H1 (cell line): ENCODE measurements around the gene NDUFAB1. TPM values are rescaled to one million over a fixed set of nuclear protein-coding genes. Genes with fewer than 3 reads are reported as not detected.

Experiments
- CTCF ChIA-PET: fragments of 300-600 bp; sonication (Branson Sonifier 250); formaldehyde crosslinking; loops from one replicate; lab custom pipeline; 2021; ENCODE audit not compliant: partially characterized antibody; lab: Charles Lee
- POLR2A ChIA-PET: fragments of 300-600 bp; sonication (Branson Sonifier 250); formaldehyde crosslinking; loops from one replicate; lab custom pipeline; 2021; ENCODE audit warnings: inconsistent platforms; ENCODE audit not compliant: partially characterized antibody; lab: Charles Lee
- DNase-seq, 2 experiments: peaks; one replicate each; pipeline versions ENCODE4 v3.0.0 to v3.0.0-alpha.2; 2010 to 2022; ENCODE audit warnings: low spot score in 2 of 2, low read depth in 1 of 2, mixed read lengths in 1 of 2
- FAIRE-seq: peaks from 2 replicates; lab custom pipeline; 2011; peaks lifted over from hg19 to GRCh38; lab: Jason Lieb, UNC
- H2AFZ ChIP-seq: 2 replicates; pipeline ENCODE4 v1.8.1; 2012; ENCODE audit warnings: low read length, inconsistent platforms
- H2AK5ac ChIP-seq: 2 replicates; pipeline ENCODE4 v1.6.1; 2013; ENCODE audit warnings: low read depth, low read length
- H2BK120ac ChIP-seq: replicated peaks from 2 replicates; pipeline ENCODE3; 2013; ENCODE audit warnings: low read depth, low read length, inconsistent platforms
- H2BK12ac ChIP-seq: 2 replicates; pipeline ENCODE4 v1.6.1; 2013; ENCODE audit warnings: low read depth, low read length
- H2BK15ac ChIP-seq: 2 replicates; pipeline ENCODE4 v1.6.1; 2013; ENCODE audit warnings: low read length
- H2BK20ac ChIP-seq: 2 replicates; pipeline ENCODE4 v1.6.1; 2013; ENCODE audit warnings: low read length
- H2BK5ac ChIP-seq: 2 replicates; pipeline ENCODE4 v1.6.1; 2013; ENCODE audit warnings: low read depth, low read length
- H3K14ac ChIP-seq: 2 replicates; pipeline ENCODE4 v1.6.1; 2013; ENCODE audit warnings: inconsistent platforms; ENCODE audit not compliant: insufficient read length
- H3K18ac ChIP-seq: 2 replicates; pipeline ENCODE4 v1.6.1; 2013; ENCODE audit warnings: low read length; ENCODE audit errors: extremely low read depth
- H3K23ac ChIP-seq: 2 replicates; pipeline ENCODE4 v1.6.1; 2013; ENCODE audit warnings: inconsistent platforms; ENCODE audit not compliant: insufficient read length
- H3K23me2 ChIP-seq: 2 replicates; pipeline ENCODE4 v1.6.1; 2013; ENCODE audit warnings: low read depth, low read length
- H3K27ac ChIP-seq: 2 replicates; pipeline ENCODE4 v1.6.1; 2011; ENCODE audit warnings: low read depth, low read length, inconsistent platforms
- H3K27me3 ChIP-seq, 4 experiments: replicated peaks in 1 of 4; 1 replicate in 1 of 4; 2 replicates in 3 of 4; pipeline versions ENCODE4 v1.6.1 to v1.8.1; 2011 to 2013; ENCODE audit warnings: low read length in 3 of 4, mild to moderate bottlenecking in 3 of 4, inconsistent platforms in 2 of 4, mixed read lengths in 2 of 4, moderate library complexity in 1 of 4; ENCODE audit not compliant: control insufficient read depth in 3 of 4, insufficient read depth in 3 of 4; ENCODE audit errors: extremely low read depth in 1 of 4
- H3K36me3 ChIP-seq, 4 experiments: 2 replicates each; pipeline versions ENCODE4 v1.6.1 to v1.8.1; 2011 to 2013; ENCODE audit warnings: mild to moderate bottlenecking in 4 of 4, low read length in 3 of 4, moderate library complexity in 2 of 4, control low read depth in 1 of 4, inconsistent platforms in 1 of 4; ENCODE audit not compliant: insufficient read depth in 4 of 4, control insufficient read depth in 2 of 4
- H3K4ac ChIP-seq: replicated peaks from 2 replicates; pipeline ENCODE3; 2013; ENCODE audit warnings: low read length, low read depth, mixed read lengths, inconsistent platforms; ENCODE audit not compliant: insufficient read length
- H3K4me1 ChIP-seq, 4 experiments: replicated peaks in 1 of 4; 1 replicate in 1 of 4; 2 replicates in 3 of 4; pipeline versions ENCODE4 v1.6.1 to v1.8.1; 2011 to 2013; ENCODE audit warnings: low read length in 3 of 4, inconsistent platforms in 2 of 4, mixed read lengths in 1 of 4; ENCODE audit not compliant: insufficient read depth in 4 of 4, control insufficient read depth in 3 of 4
- H3K4me2 ChIP-seq, 2 experiments: 2 replicates each; pipeline versions ENCODE4 v1.6.1 to v1.8.1; 2011 to 2013; ENCODE audit warnings: low read depth in 2 of 2, low read length in 2 of 2, control low read depth in 1 of 2, inconsistent platforms in 1 of 2, mild to moderate bottlenecking in 1 of 2; ENCODE audit not compliant: insufficient read depth in 1 of 2
- H3K4me3 ChIP-seq, 4 experiments: fragments of 200-600, 300-600 bp in 1 of 4; sonication (generic), shearing (Covaris generic), sonication (Bioruptor Twin) in 1 of 4; 2 replicates each; pipeline versions ENCODE4 v1.5.1 to v1.8.1; 2011 to 2016; ENCODE audit warnings: low read length in 4 of 4, low read depth in 3 of 4, control low read depth in 2 of 4, inconsistent platforms in 2 of 4, mild to moderate bottlenecking in 2 of 4, mixed read lengths in 1 of 4, moderate library complexity in 1 of 4; ENCODE audit not compliant: insufficient read depth in 2 of 4; ENCODE audit errors: extremely low read depth in 1 of 4
- H3K56ac ChIP-seq: replicated peaks from 2 replicates; pipeline ENCODE3; 2013; ENCODE audit warnings: low read depth, mild to moderate bottlenecking, mixed read lengths, low read length, inconsistent platforms; ENCODE audit not compliant: insufficient read length
- H3K79me1 ChIP-seq: 2 replicates; pipeline ENCODE4 v1.6.1; 2013; ENCODE audit warnings: low read depth, low read length, control low read depth
- H3K79me2 ChIP-seq, 2 experiments: 2 replicates each; pipeline versions ENCODE4 v1.6.1 to v1.8.1; 2012 to 2013; ENCODE audit warnings: low read length in 2 of 2, mild to moderate bottlenecking in 2 of 2, inconsistent platforms in 1 of 2; ENCODE audit not compliant: insufficient read depth in 2 of 2, control insufficient read depth in 1 of 2
- H3K9ac ChIP-seq, 4 experiments: replicated peaks in 1 of 4; 1 replicate in 1 of 4; 2 replicates in 3 of 4; pipeline versions ENCODE4 v1.6.1 to v1.8.1; 2011 to 2013; ENCODE audit warnings: low read depth in 3 of 4, low read length in 3 of 4, control low read depth in 2 of 4, mild to moderate bottlenecking in 2 of 4, moderate library complexity in 2 of 4, inconsistent platforms in 1 of 4; ENCODE audit errors: extremely low read depth in 1 of 4
- H3K9me3 ChIP-seq, 2 experiments: 2 replicates each; pipeline versions ENCODE4 v1.6.1 to v1.8.1; 2012 to 2013; ENCODE audit warnings: mild to moderate bottlenecking in 2 of 2, moderate library complexity in 2 of 2, control low read depth in 1 of 2, inconsistent platforms in 1 of 2, low read depth in 1 of 2, low read length in 1 of 2, mixed read lengths in 1 of 2; ENCODE audit not compliant: insufficient read depth in 2 of 2
- H4K20me1 ChIP-seq, 2 experiments: replicated peaks in 1 of 2; 2 replicates each; pipeline versions ENCODE3 to v1.8.1; 2011 to 2013; ENCODE audit warnings: inconsistent platforms in 2 of 2, low read length in 2 of 2, mild to moderate bottlenecking in 1 of 2; ENCODE audit not compliant: insufficient read depth in 2 of 2, control insufficient read depth in 1 of 2
- H4K5ac ChIP-seq: 2 replicates; pipeline ENCODE4 v1.6.1; 2013; ENCODE audit warnings: low read length, low read depth, mixed read lengths, inconsistent platforms; ENCODE audit not compliant: insufficient read length
- H4K8ac ChIP-seq: 2 replicates; pipeline ENCODE4 v1.8.0; 2013; ENCODE audit warnings: mild to moderate bottlenecking, moderate library complexity, low read length, inconsistent platforms; ENCODE audit not compliant: insufficient read depth; ENCODE audit errors: extremely low read depth
- H4K91ac ChIP-seq: replicated peaks from 2 replicates; pipeline ENCODE3; 2013; ENCODE audit warnings: low read length, mixed read lengths, inconsistent platforms; ENCODE audit not compliant: insufficient read length
- ATF3 ChIP-seq: IDR thresholded peaks from 2 replicates; pipeline ENCODE4 v1.6.1; 2011; ENCODE audit warnings: low read depth, mild to moderate bottlenecking, low read length; ENCODE audit not compliant: insufficient read depth
- CHD2 ChIP-seq: IDR thresholded peaks from 2 replicates; pipeline ENCODE4 v1.6.1; 2012; ENCODE audit warnings: low read length, improper control_type of control experiment
- EGR1 ChIP-seq: IDR thresholded peaks from 2 replicates; pipeline ENCODE4 v1.6.1; 2011; ENCODE audit warnings: low read depth, low read length, borderline replicate concordance
- KDM5A ChIP-seq: fragments of 200-600 bp; IDR thresholded peaks from 2 replicates; pipeline ENCODE4 v1.7.1; 2012; ENCODE audit warnings: mild to moderate bottlenecking, low read length, inconsistent platforms, mixed read lengths
- MAX ChIP-seq: IDR thresholded peaks from 2 replicates; pipeline ENCODE4 v1.6.1; 2012; ENCODE audit warnings: inconsistent platforms
- SIN3A ChIP-seq, 2 experiments: IDR thresholded peaks in 1 of 2; conservative IDR thresholded peaks in 1 of 2; 2 replicates each; pipeline ENCODE4 v1.6.1; 2011 to 2012; ENCODE audit warnings: low read length in 2 of 2, improper control_type of control experiment in 1 of 2, low read depth in 1 of 2, mild to moderate bottlenecking in 1 of 2
- SIX5 ChIP-seq: IDR thresholded peaks from 2 replicates; pipeline ENCODE4 v1.6.1; 2011; ENCODE audit warnings: mild to moderate bottlenecking, low read depth, low read length
- SP1 ChIP-seq: IDR thresholded peaks from 2 replicates; pipeline ENCODE4 v1.6.1; 2011; ENCODE audit warnings: low read depth, low read length
- SUZ12 ChIP-seq: fragments of 200-600 bp; sonication (generic); IDR thresholded peaks from 2 replicates; pipeline ENCODE4 v1.6.1; 2012; ENCODE audit warnings: mild to moderate bottlenecking, inconsistent platforms, low read length, moderate library complexity, mixed read lengths
- polyA plus RNA-seq, 7 experiments: library from polyadenylated mRNA; depleted of rRNA in 3 of 7; stranded (reverse) in 5 of 7; unstranded in 2 of 7; fragments of >200 nt in 5 of 7; fragments of 200-250 nt in 2 of 7; gene quantifications; 1 replicate in 5 of 7; 2 replicates in 1 of 7; 4 replicates in 1 of 7; pipeline versions ENCODE4 v1.2.1 to v1.2.3, GENCODE V29; 2011 to 2013; ENCODE audit warnings: missing spikeins in 2 of 7, mixed read lengths in 2 of 7
- total RNA-seq: library from RNA; stranded (reverse); fragmentation: NEBNext Ultra II Directional; extraction: Animal tissue kit (Norgen Biotek cat#: 25700); gene quantifications from 2 replicates; pipeline ENCODE4 v1.2.1, GENCODE V29; 2021

The NDUFAB1 gene
- total and polyA plus RNA-seq, 2 of the 8 experiments (the other 6 are each of a cell fraction or from before 2014, with no cell fraction given), result 135 to 294 TPM

GRCh38 chr16:23580391-23580790 lies 15.7 kb downstream of the NDUFAB1 start:
- peaks cover 15 to 40% (median 26%) of the 10 kb centered on the region in 4 experiments; a peak in 7 of 8 replicates for H3K36me3 ChIP-seq
- no peak overlapping the region for H2BK12ac ChIP-seq
- H3K79me2 ChIP-seq, result no peaks in the 10 kb centered on the region
- no peak overlapping the region for H3K4me3 ChIP-seq
- no peak overlapping the region for H4K8ac ChIP-seq
- H3K79me1 ChIP-seq, result no peaks in the 10 kb centered on the region; the same call in 1 of the 2 replicates
- TF ChIP-seq SP1, result no peak
- no peak for TF ChIP-seq SIN3A (conservative IDR thresholded peaks at IDR 0.05 in 1 of 2, IDR thresholded peaks at IDR 0.05 in 1 of 2; ENCODE audit: low read depth in 1 of 2, low read length in 2 of 2)
- TF ChIP-seq EGR1, result no peak
- TF ChIP-seq SUZ12, result no peak
- no peak for TF ChIP-seq CHD2
- no peak for TF ChIP-seq MAX
- no peak for TF ChIP-seq KDM5A
- no peak for TF ChIP-seq ATF3
- no peak for TF ChIP-seq SIX5
- H4K5ac ChIP-seq, result no peak overlapping the region
- H3K27ac ChIP-seq, result no peak overlapping the region
- no peak overlapping the region for H3K14ac ChIP-seq
- no peak overlapping the region for H2AFZ ChIP-seq
- POLR2A ChIA-PET, result interaction anchor here (1.0 to 2.5 kb wide), 4 partner anchors 14 to 71 kb away, joined by 3 to 7 read pairs (median 4); partner anchors contain the start of genes DCTN5 and PALB2
- CTCF ChIA-PET, result no interaction called here
- H2BK20ac ChIP-seq, result no peak overlapping the region
- no peak overlapping the region for H2BK120ac ChIP-seq
- H4K91ac ChIP-seq, result no peak overlapping the region
- no peak overlapping the region for H3K18ac ChIP-seq
- DNase-seq (no peak), FAIRE-seq (no peak)
- no peak overlapping the region for H2BK5ac ChIP-seq
- H3K23ac ChIP-seq, result no peak overlapping the region
- H2AK5ac ChIP-seq, result no peak overlapping the region
- H3K4ac ChIP-seq, result no peak overlapping the region
- H3K4me2 ChIP-seq, result no peak overlapping the region
- H3K9me3 ChIP-seq, result no peaks in the 10 kb centered on the region
- H3K56ac ChIP-seq, result no peak overlapping the region
- peaks cover 2 to 13% of the 10 kb centered on the region in 2 experiments for H4K20me1 ChIP-seq
- no peaks in the 10 kb centered on the region for H3K27me3 ChIP-seq
- H2BK15ac ChIP-seq, result no peak overlapping the region
- no peaks in the 10 kb centered on the region for H3K23me2 ChIP-seq
- no peak overlapping the region for H3K9ac ChIP-seq
- no peaks in the 10 kb centered on the region for H3K4me1 ChIP-seq
